NCI-H345 treated with DMSO at 0.1 percent for 48 hours (cell line): ENCODE results near the gene HNRNPF.

Experiments
- DNase-seq: peaks from one replicate; lab custom pipeline; 2025; ENCODE audit not compliant: unreplicated experiment; lab: John Stamatoyannopoulos, UW

The HNRNPF gene

GRCh38 chr10:43377424-43377883 is 31.5 kb downstream of the HNRNPF start:
- DNase-seq, result no peak

- DNase-seq, result no peak
These were observed 32.1 kb downstream of the HNRNPF start for GRCh38 chr10:43376828-43377423.

GRCh38 chr10:43376046-43376635 is 32.8 kb downstream of the HNRNPF start:
- no peak for DNase-seq

DNA sequence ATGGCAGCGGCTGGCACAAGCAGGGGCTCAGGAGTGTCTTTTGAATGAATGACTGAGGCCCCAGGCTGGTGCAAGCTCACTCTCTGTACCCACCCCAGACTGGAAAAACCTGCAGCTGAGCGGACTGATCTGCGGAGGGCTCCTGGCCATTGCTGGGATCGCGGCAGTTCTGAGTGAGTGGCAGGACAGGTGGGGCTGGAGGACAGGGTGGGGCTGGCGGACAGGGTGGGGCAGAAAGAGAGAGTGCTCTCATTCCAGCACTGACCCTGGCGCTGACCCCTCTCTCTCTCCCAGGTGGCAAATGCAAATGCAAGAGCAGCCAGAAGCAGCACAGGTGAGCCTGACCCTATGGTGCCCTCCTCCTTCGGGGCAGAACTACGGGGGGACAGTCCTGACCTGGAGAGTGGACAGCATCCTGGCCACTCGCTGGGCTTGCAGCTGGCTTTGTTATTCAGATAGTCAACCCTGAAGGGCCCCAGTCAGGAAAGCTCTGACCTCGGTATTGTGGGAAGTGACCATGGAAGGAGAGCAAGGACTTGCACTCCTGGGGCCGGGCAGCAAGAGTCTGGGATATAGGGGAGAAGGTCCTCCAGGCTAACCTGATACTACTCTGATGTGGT is 33.5 kb downstream of the HNRNPF start:
- DNase-seq, result no peak

DNA sequence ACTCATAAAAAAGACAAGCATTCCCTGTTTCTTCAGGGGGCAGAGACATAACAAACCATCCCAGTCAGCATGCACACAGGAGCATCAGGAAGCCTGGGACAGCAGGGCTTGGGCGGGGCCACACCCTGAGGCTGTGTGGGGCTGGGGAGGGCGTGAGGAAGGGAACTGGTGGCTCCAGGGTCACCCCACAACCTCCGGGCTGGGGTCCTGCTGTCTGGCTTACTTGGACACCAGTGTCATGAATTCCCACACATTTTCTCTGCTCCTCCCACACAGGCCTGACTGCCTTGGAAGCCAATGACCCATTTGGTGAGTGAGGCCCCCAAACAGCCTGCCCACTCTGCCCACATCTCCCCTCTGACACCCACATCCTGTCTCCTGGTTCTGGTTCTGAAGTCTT is 34.8 kb downstream of the HNRNPF start:
- no peak for DNase-seq

DNA sequence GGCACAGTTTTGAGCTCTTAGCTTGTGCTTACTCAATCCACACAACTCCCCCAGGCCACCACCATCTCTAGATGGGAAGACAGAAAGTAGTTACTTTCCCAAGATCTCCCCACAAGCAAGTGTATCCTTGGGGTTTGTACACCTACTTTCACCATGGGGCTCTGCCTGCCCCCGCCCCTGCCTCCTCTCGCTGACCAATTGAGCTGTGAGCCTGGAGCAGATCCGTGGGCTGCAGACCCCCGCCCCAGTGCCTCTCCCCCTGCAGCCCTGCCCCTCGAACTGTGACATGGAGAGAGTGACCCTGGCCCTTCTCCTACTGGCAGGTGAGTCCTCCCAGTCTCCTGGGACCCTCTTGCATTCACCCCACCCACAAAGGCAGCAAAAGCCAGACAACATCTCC is 35.5 kb downstream of the HNRNPF start:
- no peak for DNase-seq

- DNase-seq, result no peak
These were observed 36.1 kb downstream of the HNRNPF start for GRCh38 chr10:43372765-43373361.

DNA sequence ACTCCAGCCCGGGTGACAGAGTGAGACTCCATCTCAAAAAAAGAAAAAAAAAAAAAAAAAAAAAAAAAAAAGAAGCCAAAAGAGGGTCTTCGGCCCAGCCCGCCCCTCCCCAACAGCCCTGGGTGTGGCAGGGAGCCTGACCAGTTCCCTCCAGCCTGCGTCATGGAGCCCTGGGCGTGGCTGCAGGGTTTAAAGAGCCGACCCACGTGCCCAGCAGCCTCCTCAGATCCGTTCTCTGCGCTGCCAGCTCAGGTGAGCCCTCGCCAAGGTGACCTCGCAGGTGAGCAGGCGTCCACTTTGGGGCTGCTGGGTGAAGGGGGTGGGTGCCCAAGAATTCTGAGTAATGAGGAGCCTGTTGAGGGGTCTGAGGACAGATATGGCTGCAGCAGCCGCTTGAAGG is 37.6 kb downstream of the HNRNPF start, which contains the start of gene FXYD4:
Gene FXYD4, plus strand, starts transcription at position 219 of the 400 bp plus-strand sequence. CDS start 2,111 bp downstream, outside the sequence.
- no peak for DNase-seq

GRCh38 chr10:43370671-43371215 is 38.2 kb downstream of the HNRNPF start:
- DNase-seq, result no peak

DNA sequence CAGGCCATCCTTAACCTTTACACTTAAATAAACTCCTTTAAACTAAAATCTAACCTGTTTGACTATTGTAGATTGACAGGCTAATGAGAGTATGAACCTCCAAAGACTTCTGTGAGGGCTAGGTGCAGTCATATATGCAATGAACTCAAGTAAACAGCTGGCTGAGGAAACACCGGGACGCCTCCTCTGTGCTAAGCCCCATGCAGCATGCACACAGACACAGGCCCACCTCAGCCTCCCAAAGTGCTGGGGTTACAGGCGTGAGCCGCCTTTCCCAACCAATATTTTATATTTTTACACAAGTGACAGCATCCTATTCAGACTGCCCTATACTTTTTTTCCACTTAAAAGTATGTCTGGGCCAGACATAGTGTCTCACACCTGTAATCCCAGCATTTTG is 39.1 kb downstream of the HNRNPF start:
- no peak for DNase-seq

- DNase-seq, result no peak
These were observed 44.0 kb downstream of the HNRNPF start for GRCh38 chr10:43365001-43365400.

DNA sequence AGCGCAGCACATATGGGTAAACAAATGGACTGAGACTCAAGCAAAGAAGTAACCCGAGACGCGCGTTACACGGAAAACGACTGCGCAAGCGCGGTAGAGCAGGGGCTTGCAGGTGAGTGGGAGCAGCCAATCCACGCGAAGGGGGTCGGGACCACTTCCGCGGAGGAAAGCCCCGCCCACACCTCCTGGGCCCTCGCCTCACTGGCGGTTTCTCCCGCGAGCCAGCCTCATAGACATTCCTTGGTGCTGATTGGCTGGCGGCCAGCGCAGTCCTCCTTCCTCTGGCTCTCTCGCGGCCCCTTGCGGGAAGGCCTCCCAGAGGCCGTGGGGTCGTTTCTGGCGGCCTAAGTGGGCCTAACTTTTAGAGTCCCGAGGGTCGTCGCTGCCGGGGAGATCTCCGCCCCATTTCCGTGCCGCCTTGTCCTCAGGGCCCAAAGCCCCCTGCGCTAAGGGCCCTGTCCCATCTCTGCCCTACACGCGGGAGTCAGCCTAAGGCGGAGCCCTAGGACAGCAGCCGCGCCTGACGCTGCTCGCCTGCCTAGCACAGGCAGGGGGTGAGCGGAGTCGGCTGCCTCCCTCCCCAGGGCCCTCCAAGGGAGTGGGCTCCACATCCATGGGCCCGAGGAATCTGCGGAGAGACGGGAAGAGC is 46.7 kb downstream of the HNRNPF start:
- DNase-seq, result peak; percentile 86

DNA sequence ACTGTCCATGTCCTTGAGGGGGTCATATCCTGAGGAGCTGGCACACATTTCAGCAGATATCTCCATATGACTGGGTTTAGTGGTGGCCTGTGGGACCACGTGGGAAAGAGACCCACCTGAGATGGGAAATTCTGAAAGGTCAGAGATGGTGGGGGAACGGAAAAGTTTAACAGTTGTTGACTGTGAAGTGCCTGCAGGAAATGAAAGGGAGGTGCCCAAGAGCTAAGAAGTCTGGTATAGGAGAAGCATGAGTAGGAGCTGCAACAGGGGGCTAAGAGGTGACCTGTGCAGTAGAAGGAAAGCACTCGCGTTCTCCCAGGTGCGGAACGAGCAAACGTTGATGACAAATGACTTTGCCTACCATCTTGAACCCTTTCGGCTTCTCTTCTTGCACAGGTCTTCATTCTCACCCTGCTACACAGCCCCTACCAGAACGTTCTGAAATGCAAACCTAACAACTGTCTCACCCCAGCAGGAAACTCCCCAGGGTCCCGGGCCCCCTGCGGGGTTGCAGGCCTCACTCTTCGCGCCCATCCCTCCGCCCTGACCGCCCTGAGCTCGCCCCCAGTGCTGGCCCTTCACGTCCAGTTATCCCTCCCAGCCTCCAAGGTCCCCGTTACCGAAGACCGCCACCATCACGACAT is 47.3 kb downstream of the HNRNPF start:
- no peak for DNase-seq

GRCh38 chr10:43360086-43360485 is 48.9 kb downstream of the HNRNPF start:
- no peak for DNase-seq

DNA sequence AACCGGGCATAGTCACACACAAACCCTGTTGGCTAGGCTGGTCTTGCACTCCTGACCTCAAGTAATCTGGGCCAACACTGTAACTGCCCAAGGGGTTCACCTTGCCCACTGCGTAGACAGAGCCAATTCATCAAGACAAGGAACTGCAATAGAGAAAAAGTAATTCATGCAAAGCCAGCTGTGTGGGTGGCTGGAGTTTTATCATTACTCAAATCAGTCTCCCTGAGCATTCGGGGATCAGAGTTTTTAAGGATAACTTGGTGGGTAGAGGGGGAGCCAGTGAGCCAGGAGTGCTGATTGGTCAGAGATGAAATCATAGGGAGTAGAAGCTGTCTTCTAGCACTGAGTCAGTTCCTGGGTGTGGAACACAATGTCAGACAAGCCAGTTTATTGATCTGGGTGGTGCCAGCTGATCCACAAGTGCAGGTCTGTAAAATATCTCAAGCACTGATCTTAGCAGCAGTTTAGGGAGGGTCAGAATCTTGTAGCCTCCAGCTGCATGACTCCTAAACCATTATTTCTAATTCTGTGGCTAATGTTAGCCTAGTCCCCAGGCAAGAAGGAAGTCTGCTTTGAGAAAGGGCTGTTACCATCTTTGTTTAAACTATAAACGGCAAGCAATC is 53.1 kb downstream of the HNRNPF start:
- DNase-seq, result no peak

DNA sequence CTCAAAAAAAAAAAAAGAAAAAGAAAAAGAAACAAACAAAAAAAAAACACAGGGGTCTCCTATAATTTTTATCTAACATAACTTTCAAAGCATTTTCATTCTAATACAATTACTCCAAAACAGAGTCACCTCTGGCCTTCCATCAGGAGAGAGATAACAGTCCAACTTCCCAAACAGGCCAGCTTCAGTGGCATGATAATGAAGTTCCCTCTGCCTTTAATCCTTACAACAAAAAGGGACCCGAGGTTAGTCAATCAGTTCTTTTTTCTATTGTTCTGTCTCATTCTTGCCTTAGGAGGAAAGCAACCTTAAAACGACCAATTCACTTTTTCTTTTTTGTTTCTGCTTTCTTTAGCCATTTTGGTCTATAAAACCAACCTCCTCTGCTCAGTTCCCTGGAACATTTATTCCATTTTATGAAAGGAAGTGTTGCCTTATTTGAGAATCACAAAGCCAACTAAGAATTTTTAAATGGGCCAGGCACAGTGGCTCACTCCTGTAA is 54.1 kb downstream of the HNRNPF start:
- DNase-seq, result no peak

GRCh38 chr10:43354330-43354635 is 54.7 kb downstream of the HNRNPF start:
- DNase-seq, result no peak

GRCh38 chr10:43353495-43354329 is 55.3 kb downstream of the HNRNPF start:
- DNase-seq, result peak; percentile 22

DNA sequence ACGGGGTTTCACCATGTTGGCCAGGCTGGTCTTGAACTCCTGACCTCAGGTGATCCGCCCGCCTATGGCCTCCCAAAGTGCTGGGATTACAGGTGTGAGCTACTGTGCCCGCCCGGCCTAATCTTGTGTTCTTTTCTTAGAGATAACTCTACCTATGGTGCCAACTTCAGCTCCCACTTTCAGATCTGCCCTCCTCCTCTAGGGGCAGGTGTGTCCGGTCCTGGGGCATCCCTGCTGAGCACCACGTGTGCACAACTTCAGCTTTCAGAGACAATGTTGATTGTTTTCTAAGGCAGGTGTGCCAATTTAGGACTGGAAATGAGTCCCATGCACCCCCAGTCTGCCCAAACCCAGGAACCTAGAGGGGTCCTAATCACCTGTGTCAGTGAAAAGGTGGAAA is 56.0 kb downstream of the HNRNPF start:
- DNase-seq, result peak; percentile 18
